MCF 10A (cell line): ENCODE measurements around the gene CNOT3. TPM values are rescaled to one million over a fixed set of nuclear protein-coding genes. Genes with fewer than 3 reads are reported as not detected.

Source experiments
- BruUV-seq: library from RNA; stranded (reverse); fragments of 400-500 nt; replicated peaks from 2 replicates; lab custom pipeline; 2021; lab: Mats Ljungman, UMichigan
- CTCF ChIA-PET: fragments of 300-600 bp; sonication (Branson Sonifier 250); formaldehyde crosslinking; extraction: SDS; loops from one replicate; lab custom pipeline; 2021; ENCODE audit warnings: antibody characterized with exemption, inconsistent platforms; lab: Yijun Ruan, JAX
- POLR2A ChIA-PET: fragments of 300-600, 350-650 bp; sonication (Branson Sonifier 250); formaldehyde crosslinking; extraction: SDS; loops from one replicate; lab custom pipeline; 2020; ENCODE audit warnings: antibody characterized with exemption, inconsistent platforms; lab: Yijun Ruan, JAX
- DNase-seq: peaks from one replicate; pipeline ENCODE4 v3.0.0-alpha.2; 2018; ENCODE audit not compliant: unreplicated experiment
- H3K27ac Mint-ChIP-seq: one replicate; pipeline ENCODE4 v1.8.0; 2022; ENCODE audit warnings: mild to moderate bottlenecking, low read depth, mixed read lengths; ENCODE audit not compliant: unreplicated experiment
- H3K27me3 Mint-ChIP-seq: one replicate; pipeline ENCODE4 v1.8.0; 2022; ENCODE audit warnings: mixed read lengths; ENCODE audit not compliant: insufficient read depth, unreplicated experiment
- H3K36me3 Mint-ChIP-seq: one replicate; pipeline ENCODE4 v1.8.0; 2022; ENCODE audit warnings: mild to moderate bottlenecking, moderate library complexity, mixed read lengths; ENCODE audit not compliant: insufficient read depth, unreplicated experiment
- H3K4me1 Mint-ChIP-seq: one replicate; pipeline ENCODE4 v1.8.0; 2022; ENCODE audit warnings: mixed read lengths; ENCODE audit not compliant: insufficient read depth, unreplicated experiment
- H3K4me3 Mint-ChIP-seq: one replicate; pipeline ENCODE4 v1.8.0; 2022; ENCODE audit warnings: mild to moderate bottlenecking, moderate library complexity, mixed read lengths; ENCODE audit not compliant: unreplicated experiment
- H3K9me3 Mint-ChIP-seq: one replicate; pipeline ENCODE4 v1.8.0; 2022; ENCODE audit warnings: mixed read lengths; ENCODE audit not compliant: unreplicated experiment
- intact Hi-C: fragments of 100-400 bp; cut with micrococcal nuclease; formaldehyde crosslinking; loops from 2 replicates; pipeline ENCODE4 v1.14.1; 2022
- total RNA-seq: library from RNA; stranded (reverse); gene quantifications from 2 replicates; pipeline ENCODE4 v1.2.3, GENCODE V29; 2022
- TF ChIP-seq, protein P1 (sequence below): fragments of 200-600 bp; IDR thresholded peaks from one replicate; pipeline ENCODE4 v1.8.0; 2022; ENCODE audit warnings: antibody characterized with exemption, mild to moderate bottlenecking; ENCODE audit not compliant: unreplicated experiment

Gene CNOT3
- total RNA-seq, 1 experiment from 2014 or later, result 80.5 TPM

DNA sequence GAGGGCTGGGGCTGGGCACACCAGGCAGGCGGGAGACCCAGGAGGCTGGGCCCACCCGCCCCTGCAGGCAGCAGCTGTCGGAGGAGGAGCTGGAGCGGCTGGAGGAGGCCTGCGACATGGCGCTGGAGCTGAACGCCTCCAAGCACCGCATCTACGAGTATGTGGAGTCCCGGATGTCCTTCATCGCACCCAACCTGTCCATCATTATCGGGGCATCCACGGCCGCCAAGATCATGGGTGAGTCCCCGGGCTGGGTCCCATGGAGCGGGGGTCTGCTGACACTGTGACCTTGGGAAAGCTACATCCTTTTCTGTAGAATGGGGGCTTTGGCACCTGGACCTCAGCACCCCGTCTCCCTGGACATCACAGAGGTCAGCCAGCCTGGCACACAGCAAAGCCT lies 13.9 kb upstream of the CNOT3 start:
- no peaks in the 10 kb centered on the region for H3K27me3 Mint-ChIP-seq
- POLR2A ChIA-PET, result interaction anchor here (0.9 to 1.4 kb wide), 2 partner anchors 8 to 13 kb away, joined by 3 to 4 read pairs; partner anchors contain the start of genes CNOT3, PRPF31 and TFPT

DNA sequence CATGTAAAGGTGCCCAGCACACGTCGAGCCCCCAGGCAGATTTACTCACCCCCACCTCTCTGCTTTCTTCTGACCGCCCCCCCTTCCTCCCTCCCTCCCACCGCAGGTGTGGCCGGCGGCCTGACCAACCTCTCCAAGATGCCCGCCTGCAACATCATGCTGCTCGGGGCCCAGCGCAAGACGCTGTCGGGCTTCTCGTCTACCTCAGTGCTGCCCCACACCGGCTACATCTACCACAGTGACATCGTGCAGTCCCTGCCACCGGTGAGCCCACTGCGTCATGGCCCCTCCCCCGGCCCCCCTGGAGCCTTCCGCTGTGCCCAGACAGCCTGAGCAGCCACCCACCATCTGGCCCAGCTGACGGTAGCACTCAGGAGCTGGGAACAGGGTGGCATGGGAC lies 13.2 kb upstream of the CNOT3 start:
- no TSS peak for BruUV-seq
- H3K27ac Mint-ChIP-seq, result no peak overlapping the region
- ChIA-PET CTCF (no interaction called here), POLR2A (interaction anchor here (1.4 kb wide), 1 partner anchor 13 kb away, joined by 4 read pairs; the partner anchor contains the start of gene CNOT3)
- no peaks in the 10 kb centered on the region for H3K4me1 Mint-ChIP-seq
- peaks cover 63% of the 10 kb centered on the region for H3K36me3 Mint-ChIP-seq
- intact Hi-C loops, result no loop called here
- no peak overlapping the region for H3K4me3 Mint-ChIP-seq
- no peaks in the 10 kb centered on the region for H3K9me3 Mint-ChIP-seq
- no peaks in the 10 kb centered on the region for H3K27me3 Mint-ChIP-seq
- TF ChIP-seq, protein P1, sequence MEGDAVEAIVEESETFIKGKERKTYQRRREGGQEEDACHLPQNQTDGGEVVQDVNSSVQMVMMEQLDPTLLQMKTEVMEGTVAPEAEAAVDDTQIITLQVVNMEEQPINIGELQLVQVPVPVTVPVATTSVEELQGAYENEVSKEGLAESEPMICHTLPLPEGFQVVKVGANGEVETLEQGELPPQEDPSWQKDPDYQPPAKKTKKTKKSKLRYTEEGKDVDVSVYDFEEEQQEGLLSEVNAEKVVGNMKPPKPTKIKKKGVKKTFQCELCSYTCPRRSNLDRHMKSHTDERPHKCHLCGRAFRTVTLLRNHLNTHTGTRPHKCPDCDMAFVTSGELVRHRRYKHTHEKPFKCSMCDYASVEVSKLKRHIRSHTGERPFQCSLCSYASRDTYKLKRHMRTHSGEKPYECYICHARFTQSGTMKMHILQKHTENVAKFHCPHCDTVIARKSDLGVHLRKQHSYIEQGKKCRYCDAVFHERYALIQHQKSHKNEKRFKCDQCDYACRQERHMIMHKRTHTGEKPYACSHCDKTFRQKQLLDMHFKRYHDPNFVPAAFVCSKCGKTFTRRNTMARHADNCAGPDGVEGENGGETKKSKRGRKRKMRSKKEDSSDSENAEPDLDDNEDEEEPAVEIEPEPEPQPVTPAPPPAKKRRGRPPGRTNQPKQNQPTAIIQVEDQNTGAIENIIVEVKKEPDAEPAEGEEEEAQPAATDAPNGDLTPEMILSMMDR, result no peak
- no peak for DNase-seq

More for the DNA sequence above, 13.9 kb upstream of the CNOT3 start:
- no TSS peak for BruUV-seq
- no peaks in the 10 kb centered on the region for H3K9me3 Mint-ChIP-seq
- H3K4me3 Mint-ChIP-seq, result no peak overlapping the region
- no peak overlapping the region for H3K27ac Mint-ChIP-seq
- CTCF ChIA-PET, result interaction anchor here (0.6 to 1.3 kb wide), 2 partner anchors 45 to 1374 kb away, joined by 3 read pairs; no protein-coding TSS in a partner anchor
- TF ChIP-seq, protein P1, result no peak
- intact Hi-C loops, result no loop called here
- peaks cover 63% of the 10 kb centered on the region for H3K36me3 Mint-ChIP-seq
- DNase-seq, result no peak
- no peaks in the 10 kb centered on the region for H3K4me1 Mint-ChIP-seq

DNA sequence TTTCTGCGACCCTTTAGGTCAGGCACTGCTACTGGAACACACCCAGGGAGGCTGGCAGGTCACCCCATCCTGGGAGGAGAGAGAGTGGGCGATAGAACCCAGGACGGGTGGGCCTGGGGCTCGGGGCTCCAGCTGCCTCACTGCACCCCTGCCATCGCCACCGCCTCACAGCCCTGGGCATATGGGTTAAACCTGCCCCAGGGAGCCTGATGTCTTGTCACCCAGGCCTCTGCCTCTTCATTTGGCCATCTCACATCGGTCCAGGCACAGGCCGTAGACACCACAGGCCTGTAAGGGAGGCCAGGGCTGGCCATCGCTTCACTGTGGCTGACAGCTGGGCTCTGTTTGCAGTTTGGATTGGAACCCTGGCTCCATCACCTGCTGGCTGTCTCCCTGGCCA lies 11.8 kb upstream of the CNOT3 start:
- H3K27ac Mint-ChIP-seq, result no peak overlapping the region
- BruUV-seq, result no TSS peak
- TF ChIP-seq, protein P1, result no peak
- no peak for DNase-seq
- ChIA-PET POLR2A (no interaction called here), CTCF (no interaction called here)
- intact Hi-C loops, result no loop called here
- H3K4me3 Mint-ChIP-seq, result no peak overlapping the region
- no peaks in the 10 kb centered on the region for H3K9me3 Mint-ChIP-seq
- no peaks in the 10 kb centered on the region for H3K27me3 Mint-ChIP-seq
- H3K4me1 Mint-ChIP-seq, result no peaks in the 10 kb centered on the region
- H3K36me3 Mint-ChIP-seq, result peaks cover 57% of the 10 kb centered on the region

DNA sequence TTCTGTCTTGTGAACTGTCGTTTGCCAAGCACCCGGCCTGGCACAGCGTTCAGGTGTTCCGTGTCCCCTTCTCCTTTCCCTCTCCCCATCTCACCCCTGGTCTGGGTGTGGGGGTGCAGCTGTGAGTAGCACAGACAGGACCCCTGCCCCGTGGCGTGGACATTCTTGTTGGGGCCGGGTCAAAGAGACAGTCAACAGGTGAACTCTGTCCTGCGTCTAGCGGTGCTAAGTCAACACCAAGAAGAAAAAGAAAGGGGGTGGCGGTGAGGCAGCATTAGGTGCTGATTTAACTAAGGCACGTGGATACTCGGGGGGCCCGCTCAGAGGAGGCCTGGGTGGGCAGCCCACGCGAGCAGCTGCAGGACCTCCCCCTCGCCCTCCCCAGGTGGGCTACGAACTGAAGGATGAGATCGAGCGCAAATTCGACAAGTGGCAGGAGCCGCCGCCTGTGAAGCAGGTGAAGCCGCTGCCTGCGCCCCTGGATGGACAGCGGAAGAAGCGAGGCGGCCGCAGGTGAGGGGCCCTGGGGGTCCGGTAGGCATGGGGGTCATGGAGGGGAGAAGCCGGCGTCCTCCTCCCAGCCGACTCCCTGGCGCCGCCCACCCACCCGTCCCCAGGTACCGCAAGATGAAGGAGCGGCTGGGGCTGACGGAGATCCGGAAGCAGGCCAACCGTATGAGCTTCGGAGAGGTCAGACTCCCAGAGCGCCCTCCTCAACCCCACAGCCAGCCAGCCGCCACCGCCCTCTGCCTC lies 9.7 kb upstream of the CNOT3 start:
- BruUV-seq, result no TSS peak
- H3K4me1 Mint-ChIP-seq, result no peaks in the 10 kb centered on the region

More for the DNA sequence above, 9.7 kb upstream of the CNOT3 start:
- no peaks in the 10 kb centered on the region for H3K9me3 Mint-ChIP-seq
- TF ChIP-seq, protein P1, result no peak
- DNase-seq, result no peak
- H3K27ac Mint-ChIP-seq, result no peak overlapping the region
- no peaks in the 10 kb centered on the region for H3K27me3 Mint-ChIP-seq
- CTCF ChIA-PET, result no interaction called here
- POLR2A ChIA-PET, result no interaction called here
- no peak overlapping the region for H3K4me3 Mint-ChIP-seq
- intact Hi-C loops, result no loop called here
- H3K36me3 Mint-ChIP-seq, result peaks cover 50% of the 10 kb centered on the region
